Choroid plexus epithelial cell (primary cell): ENCODE measurements around the gene BRD1.

Experiments used
- DNase-seq: peaks from one replicate; pipeline ENCODE4 v3.0.0-alpha.2; 2010; ENCODE audit warnings: low read depth
- H3K4me3 ChIP-seq: 2 replicates; pipeline ENCODE4 v1.5.1; 2011; ENCODE audit warnings: low read depth, mild to moderate bottlenecking, control low read depth, low read length, moderate library complexity
- CTCF ChIP-seq: conservative IDR thresholded peaks from 2 replicates; pipeline ENCODE4 v1.5.1; 2011; ENCODE audit warnings: low read depth, mild to moderate bottlenecking, control low read depth, inconsistent platforms, low read length, moderate library complexity

BRD1 gene

GRCh38 chr22:49807129-49807528 lies 20.5 kb downstream of the BRD1 start:
- TF ChIP-seq CTCF = no peak
- no peak for DNase-seq
- no peak overlapping the region for H3K4me3 ChIP-seq

- H3K4me3 ChIP-seq = no peak overlapping the region
- no peak for TF ChIP-seq CTCF
- no peak for DNase-seq
Measured at GRCh38 chr22:49803737-49804375, 23.8 kb downstream of the BRD1 start.

- DNase-seq = no peak
- no peak for TF ChIP-seq CTCF
- H3K4me3 ChIP-seq = no peak overlapping the region
Measured at GRCh38 chr22:49803134-49803533, 24.5 kb downstream of the BRD1 start.

DNA sequence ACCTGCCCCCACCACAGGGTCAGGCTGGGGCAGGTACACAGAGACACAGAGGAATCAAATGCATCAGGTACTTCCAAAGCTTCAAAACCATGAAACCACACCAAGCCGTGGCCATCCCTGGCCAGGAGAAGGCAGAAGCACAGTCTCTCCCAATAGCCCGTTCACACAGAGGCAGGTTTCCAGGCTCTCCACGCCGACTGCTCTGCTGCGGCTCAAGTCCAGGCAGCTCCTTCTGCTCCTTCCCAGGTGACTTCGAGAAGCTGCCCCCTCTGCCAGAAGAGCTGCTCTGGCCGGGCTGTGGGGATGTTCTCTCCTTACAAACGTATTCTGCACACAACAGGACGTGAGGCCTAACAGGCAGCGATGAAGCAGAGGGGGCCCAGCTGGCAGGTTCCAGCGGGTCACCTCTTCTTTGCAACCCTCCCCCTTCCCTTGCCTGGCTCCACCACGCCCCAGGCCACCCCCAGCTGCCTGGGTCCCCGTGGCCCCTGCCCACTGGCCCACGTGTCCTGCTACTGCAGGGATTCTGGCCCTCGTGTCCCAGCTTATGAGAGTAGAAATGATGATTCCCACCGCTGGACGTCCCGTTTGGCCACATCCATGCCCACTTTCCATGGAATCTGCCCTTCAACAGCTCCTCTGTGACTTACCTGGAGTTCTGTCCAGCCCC lies 26.1 kb downstream of the BRD1 start:
- no peak for TF ChIP-seq CTCF
- no peak for DNase-seq
- no peak overlapping the region for H3K4me3 ChIP-seq

GRCh38 chr22:49800408-49801238 lies 27.1 kb downstream of the BRD1 start:
- TF ChIP-seq CTCF = no peak
- no peak for DNase-seq
- no peak overlapping the region for H3K4me3 ChIP-seq

GRCh38 chr22:49799431-49800075 lies 28.1 kb downstream of the BRD1 start:
- no peak for TF ChIP-seq CTCF
- no peak for DNase-seq
- H3K4me3 ChIP-seq = no peak overlapping the region
